BLaER1 treated with 17β-estradiol and CSF1 and Interleukin-3, amounts not matched to agents 10 nM and 100 nM (cell line): Measurements from ENCODE around the gene SUCO.

Experiments
- H3K27ac ChIP-seq, 11 experiments: shearing (Covaris generic); formaldehyde crosslinking; 2 replicates each; pipeline ENCODE4 v1.8.1; 2022
- H3K27me3 ChIP-seq, 11 experiments: shearing (Covaris generic); formaldehyde crosslinking; 2 replicates each; pipeline ENCODE4 v1.8.1; 2022
- H3K36me3 ChIP-seq, 11 experiments: shearing (Covaris generic); formaldehyde crosslinking; 2 replicates each; pipeline ENCODE4 v1.8.1; 2022
- H3K4me1 ChIP-seq, 10 experiments: shearing (Covaris generic); formaldehyde crosslinking; 2 replicates each; pipeline ENCODE4 v1.8.1; 2022
- H3K4me2 ChIP-seq, 11 experiments: shearing (Covaris generic); formaldehyde crosslinking; 2 replicates each; pipeline ENCODE4 v1.8.1; 2022
- H3K4me3 ChIP-seq, 10 experiments: shearing (Covaris generic); formaldehyde crosslinking; 2 replicates each; pipeline ENCODE4 v1.8.1; 2022
- H3K9ac ChIP-seq, 11 experiments: shearing (Covaris generic); formaldehyde crosslinking; 2 replicates each; pipeline ENCODE4 v1.8.1; 2022
- H3K9me3 ChIP-seq, 11 experiments: shearing (Covaris generic); formaldehyde crosslinking; replicated peaks in 1 of 11; 2 replicates each; pipeline ENCODE4 v1.8.1; 2022
- H4K20me1 ChIP-seq, 11 experiments: shearing (Covaris generic); formaldehyde crosslinking; 2 replicates each; pipeline ENCODE4 v1.8.1; 2022
- Cebpa-rat ChIP-seq, 11 experiments: shearing (Covaris generic); IDR thresholded peaks; 2 replicates each; pipeline ENCODE4 v1.8.1; 2022

The SUCO gene

GRCh38 chr1:172622541-172622940 lies 89.6 kb downstream of the SUCO start:
- peaks cover 0 to 6% (median 3%) of the 10 kb centered on the region in 10 experiments; a peak in 15 of 20 replicates for H3K4me1 ChIP-seq
- no peak overlapping the region for H3K9ac ChIP-seq
- no peaks in the 10 kb centered on the region for H3K27me3 ChIP-seq
- H3K4me3 ChIP-seq, result no peak overlapping the region
- 0 out of 22 replicates have a peak, but pooled peaks cover 0 to 13% (median 0%) of the 10 kb centered on the region in 11 experiments for H3K36me3 ChIP-seq
- no peak overlapping the region for H3K4me2 ChIP-seq
- H3K27ac ChIP-seq, result no peak overlapping the region
- H4K20me1 ChIP-seq, result no peaks in the 10 kb centered on the region
- TF ChIP-seq Cebpa-rat (IDR thresholded peaks at IDR 0.05), result no peak
- H3K9me3 ChIP-seq, result peaks cover 35 to 48% (median 42%) of the 10 kb centered on the region in 11 experiments

DNA sequence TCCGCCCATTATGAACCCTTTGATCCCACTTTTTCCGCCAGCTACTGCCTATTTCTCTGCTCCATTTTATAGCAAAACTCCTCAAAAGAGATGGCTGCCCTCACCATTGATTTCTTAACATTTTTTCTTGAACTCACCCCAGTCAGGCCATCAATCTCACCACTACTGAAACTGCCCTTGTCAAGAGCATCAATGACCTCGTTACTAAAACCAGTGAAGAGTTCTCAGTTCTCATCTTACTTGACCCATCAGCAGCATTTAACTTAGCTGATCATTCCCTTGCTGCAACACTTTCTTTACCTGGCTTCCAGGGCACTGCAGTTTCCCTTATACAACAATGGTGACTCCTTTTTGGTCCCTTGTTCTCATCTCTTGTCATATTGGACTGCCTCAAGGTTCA lies 90.8 kb downstream of the SUCO start:
- Histone ChIP-seq H3K36me3 (0 out of 22 replicates have a peak, but pooled peaks cover 0 to 13% (median 0%) of the 10 kb centered on the region in 11 experiments), H3K27me3 (no peaks in the 10 kb centered on the region), H3K9me3 (peaks cover 31 to 42% (median 36%) of the 10 kb centered on the region in 11 experiments), H4K20me1 (no peaks in the 10 kb centered on the region), H3K4me3 (no peak overlapping the region), H3K27ac (no peak overlapping the region), H3K4me1 (peaks cover 0 to 18% (median 12%) of the 10 kb centered on the region in 10 experiments; a peak in 18 of 20 replicates), H3K4me2 (no peak overlapping the region), H3K9ac (no peak overlapping the region)
- TF ChIP-seq Cebpa-rat (IDR thresholded peaks at IDR 0.05), result no peak

- Histone ChIP-seq H3K4me2 (no peak overlapping the region), H3K27ac (no peak overlapping the region), H3K9ac (no peak overlapping the region), H3K9me3 (peaks cover 4 to 15% (median 11%) of the 10 kb centered on the region in 11 experiments), H3K36me3 (no peaks in the 10 kb centered on the region), H3K27me3 (no peaks in the 10 kb centered on the region), H4K20me1 (no peaks in the 10 kb centered on the region), H3K4me1 (peaks cover 26 to 34% (median 29%) of the 10 kb centered on the region in 10 experiments), H3K4me3 (no peak overlapping the region)
- no peak for TF ChIP-seq Cebpa-rat (IDR thresholded peaks at IDR 0.05)
These were observed 93.9 kb downstream of the SUCO start for GRCh38 chr1:172626845-172627244.

DNA sequence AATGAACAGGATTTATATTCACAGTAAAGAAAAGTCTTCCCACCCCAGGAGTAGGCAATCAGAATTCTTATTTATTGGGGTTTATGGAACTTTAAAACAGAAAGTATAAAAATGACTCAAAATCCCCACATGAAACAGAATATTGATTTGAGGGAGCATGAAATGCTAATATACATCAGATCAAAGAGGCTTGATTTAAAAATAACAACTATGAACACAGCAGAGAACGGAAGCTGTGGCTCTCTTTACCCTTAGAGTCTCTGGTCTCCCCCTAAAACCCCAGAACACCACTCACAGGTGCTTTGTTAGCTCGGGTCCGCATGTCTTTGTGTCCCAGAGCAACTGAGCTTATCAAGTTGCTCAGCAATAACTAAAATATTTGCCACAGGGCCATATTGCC lies 94.8 kb downstream of the SUCO start:
- H3K4me2 ChIP-seq, result peak overlapping the region in 9 of 11 experiments; percentile 14 to 70 (median 57); a peak in 17 of 22 replicates
- 0 out of 22 replicates have a peak overlapping the region, but pooled peaks of 1 of the 11 experiments have one; percentile 5 for H3K27ac ChIP-seq
- H3K9ac ChIP-seq, result no peak overlapping the region
- peaks cover 0 to 14% (median 10%) of the 10 kb centered on the region in 11 experiments; a peak in 16 of 22 replicates for H3K9me3 ChIP-seq
- no peak overlapping the region for H3K4me3 ChIP-seq
- TF ChIP-seq Cebpa-rat (IDR thresholded peaks at IDR 0.05), result no peak
- H4K20me1 ChIP-seq, result no peaks in the 10 kb centered on the region
- H3K27me3 ChIP-seq, result no peaks in the 10 kb centered on the region
- peaks cover 26 to 35% (median 29%) of the 10 kb centered on the region in 10 experiments for H3K4me1 ChIP-seq
- H3K36me3 ChIP-seq, result no peaks in the 10 kb centered on the region

DNA sequence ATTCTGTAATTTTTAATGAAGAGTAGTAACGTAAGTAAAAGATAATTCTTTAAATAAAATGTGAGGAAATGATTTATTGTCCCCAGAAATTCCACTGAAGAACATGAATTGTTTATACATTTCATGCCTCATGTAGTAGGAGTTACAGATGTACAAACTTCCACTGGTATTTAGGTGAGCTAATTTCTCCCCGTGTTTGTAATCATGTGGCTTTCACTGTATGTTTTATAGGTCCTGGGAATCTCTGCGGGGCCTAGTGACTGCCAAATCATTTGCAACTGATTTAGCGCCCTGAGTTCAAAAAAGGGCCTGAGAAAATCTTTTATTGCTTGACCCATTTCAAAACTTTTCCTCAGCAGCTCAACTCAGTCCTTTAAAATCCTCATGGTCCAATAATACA lies 95.5 kb downstream of the SUCO start:
- Histone ChIP-seq H3K4me1 (peaks cover 26 to 35% (median 29%) of the 10 kb centered on the region in 10 experiments), H3K27me3 (no peaks in the 10 kb centered on the region), H3K9me3 (peaks cover 0 to 18% (median 10%) of the 10 kb centered on the region in 11 experiments; a peak in 16 of 22 replicates), H3K4me3 (no peak overlapping the region), H4K20me1 (no peaks in the 10 kb centered on the region), H3K9ac (no peak overlapping the region), H3K4me2 (peak overlapping the region in 5 of 11 experiments; percentile 2 to 70 (median 57); a peak in 7 of 22 replicates), H3K27ac (no peak overlapping the region), H3K36me3 (no peaks in the 10 kb centered on the region)
- no peak for TF ChIP-seq Cebpa-rat (IDR thresholded peaks at IDR 0.05)

DNA sequence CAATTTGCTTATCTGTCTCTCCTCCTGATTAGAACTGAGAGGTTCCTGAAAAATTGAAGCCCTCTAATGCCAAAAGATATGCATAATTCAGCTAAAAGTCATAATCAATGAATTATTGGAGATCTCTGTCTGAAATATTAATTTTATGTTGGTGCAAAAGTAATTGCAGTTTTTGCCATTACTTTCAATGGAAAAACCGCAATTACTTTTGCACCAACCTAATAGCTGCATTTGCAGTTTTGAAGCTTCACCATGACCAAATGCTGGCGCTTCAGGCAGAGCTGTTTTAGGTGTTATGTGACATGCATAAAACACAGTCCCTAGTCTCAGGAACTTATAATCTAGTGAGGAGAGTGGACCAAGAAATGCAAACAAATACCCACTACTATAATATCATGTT lies 96.2 kb downstream of the SUCO start:
- Histone ChIP-seq H3K4me1 (peaks cover 26 to 35% (median 29%) of the 10 kb centered on the region in 10 experiments), H4K20me1 (no peaks in the 10 kb centered on the region), H3K9me3 (peaks cover 0 to 18% (median 10%) of the 10 kb centered on the region in 11 experiments; a peak in 16 of 22 replicates), H3K4me3 (no peak overlapping the region), H3K27ac (0 out of 22 replicates have a peak overlapping the region, but pooled peaks of 1 of the 11 experiments have one; percentile 11), H3K4me2 (peak overlapping the region in 3 of 11 experiments; percentile 54 to 75 (median 68); a peak in 4 of 22 replicates), H3K9ac (no peak overlapping the region), H3K36me3 (no peaks in the 10 kb centered on the region), H3K27me3 (no peaks in the 10 kb centered on the region)
- no peak for TF ChIP-seq Cebpa-rat (IDR thresholded peaks at IDR 0.05)

GRCh38 chr1:172629638-172630037 lies 96.7 kb downstream of the SUCO start:
- Histone ChIP-seq H3K4me1 (peaks cover 26 to 35% (median 29%) of the 10 kb centered on the region in 10 experiments), H3K36me3 (no peaks in the 10 kb centered on the region), H3K27me3 (no peaks in the 10 kb centered on the region), H4K20me1 (no peaks in the 10 kb centered on the region), H3K27ac (peak overlapping the region in 3 of 11 experiments; percentile 16 to 46 (median 44); a peak in 3 of 22 replicates), H3K4me3 (no peak overlapping the region), H3K4me2 (peak overlapping the region in 10 of 11 experiments; percentile 19 to 75 (median 54); a peak in 15 of 22 replicates), H3K9me3 (peaks cover 0 to 18% (median 10%) of the 10 kb centered on the region in 11 experiments; a peak in 16 of 22 replicates), H3K9ac (no peak overlapping the region)
- no peak for TF ChIP-seq Cebpa-rat (IDR thresholded peaks at IDR 0.05)

DNA sequence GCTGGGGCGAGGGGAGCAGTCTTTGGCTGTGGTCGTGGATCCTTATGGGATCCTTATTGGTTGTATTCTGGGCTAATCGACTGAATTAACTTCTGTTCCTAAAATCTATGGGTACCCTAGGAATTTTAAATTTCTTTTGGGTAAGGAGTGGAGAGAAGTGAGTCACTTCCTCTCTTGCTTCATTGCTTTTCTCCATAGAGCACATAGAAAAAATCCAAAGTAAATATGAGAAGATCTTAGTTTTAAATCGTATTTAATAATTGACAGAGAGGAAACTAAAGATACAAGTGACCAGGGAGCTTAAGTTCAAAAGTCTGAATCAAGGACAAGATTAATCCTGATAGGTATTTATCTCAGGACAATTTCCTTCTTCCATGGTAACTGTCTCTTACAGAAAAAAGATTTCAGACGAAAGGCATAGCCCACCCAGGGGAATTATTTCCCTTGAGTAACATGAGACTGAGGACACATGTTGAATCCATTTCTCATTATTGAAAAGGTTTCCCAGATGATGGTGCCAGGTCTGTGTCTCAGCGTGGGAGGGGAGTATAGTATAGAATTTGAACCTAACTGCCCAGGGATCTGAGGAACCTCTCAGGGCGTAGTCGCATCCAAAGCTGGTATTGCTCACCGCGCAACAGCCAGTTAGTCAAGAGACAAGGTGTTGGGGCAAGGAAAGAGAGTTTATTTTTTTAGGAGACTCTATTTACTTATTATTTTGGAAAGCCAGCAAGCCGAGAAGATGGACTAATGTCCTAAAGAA lies 97.3 kb downstream of the SUCO start:
- Histone ChIP-seq H3K27ac (peak overlapping the region in 6 of 11 experiments; percentile 2 to 46 (median 17); a peak in 4 of 22 replicates), H3K36me3 (no peaks in the 10 kb centered on the region), H4K20me1 (no peaks in the 10 kb centered on the region), H3K4me3 (no peak overlapping the region), H3K4me1 (peaks cover 26 to 35% (median 29%) of the 10 kb centered on the region in 10 experiments), H3K9ac (no peak overlapping the region), H3K9me3 (peaks cover 0 to 18% (median 10%) of the 10 kb centered on the region in 11 experiments; a peak in 16 of 22 replicates), H3K4me2 (peak overlapping the region; percentile 3 to 75 (median 53); a peak in 20 of 22 replicates), H3K27me3 (no peaks in the 10 kb centered on the region)
- TF ChIP-seq Cebpa-rat (IDR thresholded peaks at IDR 0.05), result no peak

- Histone ChIP-seq H3K9ac (no peak overlapping the region), H3K4me3 (no peak overlapping the region), H3K4me1 (peaks cover 26 to 35% (median 29%) of the 10 kb centered on the region in 10 experiments), H4K20me1 (no peaks in the 10 kb centered on the region), H3K27ac (peak overlapping the region in 3 of 11 experiments; percentile 11 to 44 (median 16); a peak in 3 of 22 replicates), H3K4me2 (peak overlapping the region in 9 of 11 experiments; percentile 19 to 75 (median 54); a peak in 18 of 22 replicates), H3K27me3 (no peaks in the 10 kb centered on the region), H3K36me3 (no peaks in the 10 kb centered on the region), H3K9me3 (peaks cover 0 to 18% (median 10%) of the 10 kb centered on the region in 11 experiments; a peak in 16 of 22 replicates)
- no peak for TF ChIP-seq Cebpa-rat (IDR thresholded peaks at IDR 0.05)
These were observed 97.9 kb downstream of the SUCO start for GRCh38 chr1:172630868-172631267.
